GM12892 (cell line): ENCODE results near the gene VAMP4.
"Not testable (repeated sequence)": the region's sequence is repeated elsewhere in the genome, so short reads cannot be mapped to it uniquely, and the experiment has no call there.

ENCODE experiments used
- POLR2A ChIP-seq: IDR thresholded peaks from 2 replicates; pipeline ENCODE4 v1.6.1; 2011; ENCODE audit warnings: low read depth, low read length, control low read depth
- POLR2AphosphoS5 ChIP-seq: IDR thresholded peaks from 2 replicates; pipeline ENCODE4 v1.6.1; 2011; ENCODE audit warnings: low read depth, low read length, control low read depth
- TAF1 ChIP-seq: IDR thresholded peaks from 2 replicates; pipeline ENCODE4 v1.6.1; 2011; ENCODE audit warnings: low read depth, mild to moderate bottlenecking, control low read depth, low read length, borderline replicate concordance

- not testable (repeated sequence) for TF ChIP-seq POLR2AphosphoS5, POLR2A, TAF1
Observed at GRCh38 chr1:171693541-171693940, 48.3 kb downstream of the VAMP4 start.
